Left ventricle myocardium inferior (tissue), 1 donor: Measurements from ENCODE around the gene PA2G4. TPM values are rescaled to one million over a fixed set of nuclear protein-coding genes. Genes with fewer than 3 reads are reported as not detected.

ENCODE experiments used
- DNase-seq: peaks from one replicate; pipeline ENCODE4 v3.0.0-alpha.2; 2020
- H3K27ac ChIP-seq: fragments of 200-600 bp; replicated peaks from 2 replicates; pipeline ENCODE4 v1.8.0; 2021
- H3K27me3 ChIP-seq: fragments of 200-600 bp; 2 replicates; pipeline ENCODE4 v1.8.0; 2021; ENCODE audit warnings: low read depth
- H3K36me3 ChIP-seq: fragments of 200-600 bp; 2 replicates; pipeline ENCODE4 v1.8.0; 2021
- H3K4me1 ChIP-seq: fragments of 200-600 bp; 2 replicates; pipeline ENCODE4 v1.8.0; 2021
- H3K4me3 ChIP-seq: fragments of 200-600 bp; 2 replicates; pipeline ENCODE4 v1.8.0; 2021; ENCODE audit warnings: mild to moderate bottlenecking, moderate library complexity
- H3K9me3 ChIP-seq: fragments of 200-600 bp; replicated peaks from 2 replicates; pipeline ENCODE4 v1.8.0; 2021
- CTCF ChIP-seq: fragments of 200-600 bp; IDR thresholded peaks from 2 replicates; pipeline ENCODE4 v1.8.0; 2021; ENCODE audit warnings: antibody characterized with exemption, mild to moderate bottlenecking, borderline replicate concordance
- intact Hi-C: fragments of 100-400 bp; cut with micrococcal nuclease; formaldehyde crosslinking; loops from one replicate; pipeline ENCODE4 v1.11.0; 2022
- total RNA-seq: library from RNA; stranded (reverse); fragmentation: NEBNext Ultra II Directional; extraction: Animal tissue kit (Norgen Biotek cat#: 25700); gene quantifications from one replicate; pipeline ENCODE4 v1.2.1, GENCODE V29; 2021
- donor health status: DM: no; HTN: yes; CAD: no; lungs with severe emphysema.

The PA2G4 gene
- total RNA-seq, 1 donor from 2014 or later: 65.7 TPM

GRCh38 chr12:56081393-56082347, 22.7 kb upstream of the PA2G4 start:
- H3K4me3 ChIP-seq: peak overlapping the region; percentile 70
- H3K4me1 ChIP-seq: peaks cover 27% of the 10 kb centered on the region
- peaks cover 17% of the 10 kb centered on the region for H3K27me3 ChIP-seq
- peak overlapping the region; percentile 27 for H3K27ac ChIP-seq
- no peak for TF ChIP-seq CTCF
- no peaks in the 10 kb centered on the region for H3K9me3 ChIP-seq
- no peak for DNase-seq
- intact Hi-C loops: no loop called here
- no peaks in the 10 kb centered on the region for H3K36me3 ChIP-seq

GRCh38 chr12:56082382-56082781, 22.0 kb upstream of the PA2G4 start:
- Histone ChIP-seq H3K4me1 (peaks cover 32% of the 10 kb centered on the region), H3K9me3 (no peaks in the 10 kb centered on the region), H3K27me3 (peaks cover 17% of the 10 kb centered on the region), H3K4me3 (peak overlapping the region; percentile 25), H3K36me3 (no peaks in the 10 kb centered on the region), H3K27ac (peak overlapping the region; percentile 27)
- DNase-seq: no peak
- intact Hi-C loops: no loop called here
- no peak for TF ChIP-seq CTCF

- no peaks in the 10 kb centered on the region for H3K9me3 ChIP-seq
- H3K4me3 ChIP-seq: no peak overlapping the region
- no peaks in the 10 kb centered on the region for H3K36me3 ChIP-seq
- TF ChIP-seq CTCF: no peak
- intact Hi-C loops: no loop called here
- peaks cover 35% of the 10 kb centered on the region for H3K4me1 ChIP-seq
- H3K27ac ChIP-seq: peak overlapping the region; percentile 27
- peaks cover 17% of the 10 kb centered on the region for H3K27me3 ChIP-seq
- no peak for DNase-seq
Measured at GRCh38 chr12:56082967-56083366, 21.4 kb upstream of the PA2G4 start.

- intact Hi-C loops: no loop called here
- no peak for DNase-seq
- Histone ChIP-seq H3K9me3 (no peaks in the 10 kb centered on the region), H3K4me1 (peaks cover 20% of the 10 kb centered on the region), H3K36me3 (no peaks in the 10 kb centered on the region), H3K4me3 (no peak overlapping the region), H3K27me3 (peaks cover 14% of the 10 kb centered on the region), H3K27ac (no peak overlapping the region)
- TF ChIP-seq CTCF: no peak
Measured at GRCh38 chr12:56084958-56085543, 19.3 kb upstream of the PA2G4 start.

- DNase-seq: no peak
- Histone ChIP-seq H3K4me1 (peaks cover 14% of the 10 kb centered on the region), H3K4me3 (no peak overlapping the region), H3K27ac (no peak overlapping the region), H3K36me3 (no peaks in the 10 kb centered on the region), H3K27me3 (peaks cover 4% of the 10 kb centered on the region), H3K9me3 (no peaks in the 10 kb centered on the region)
- TF ChIP-seq CTCF: no peak
- intact Hi-C loops: no loop called here
Measured at GRCh38 chr12:56086096-56086495, 18.3 kb upstream of the PA2G4 start.
